Head of caudate nucleus (tissue), 42 donors: ENCODE results near the gene MME.

Source experiments
- DNase-seq, 42 donors: peaks; one replicate each; pipeline versions ENCODE4 v3.0.0 to v3.0.0-alpha.2; 2020 to 2021; ENCODE audit warnings: mixed read lengths in 7 of 42
- intact Hi-C: fragments of 100-400 bp; cut with DNase I; formaldehyde crosslinking; loops from one replicate; pipeline ENCODE4 v1.15.0; 2022

The MME gene

GRCh38 chr3:155218462-155218861, 138.3 kb downstream of the MME start:
- intact Hi-C loops, result no loop called here
- DNase-seq, result no peak

DNA sequence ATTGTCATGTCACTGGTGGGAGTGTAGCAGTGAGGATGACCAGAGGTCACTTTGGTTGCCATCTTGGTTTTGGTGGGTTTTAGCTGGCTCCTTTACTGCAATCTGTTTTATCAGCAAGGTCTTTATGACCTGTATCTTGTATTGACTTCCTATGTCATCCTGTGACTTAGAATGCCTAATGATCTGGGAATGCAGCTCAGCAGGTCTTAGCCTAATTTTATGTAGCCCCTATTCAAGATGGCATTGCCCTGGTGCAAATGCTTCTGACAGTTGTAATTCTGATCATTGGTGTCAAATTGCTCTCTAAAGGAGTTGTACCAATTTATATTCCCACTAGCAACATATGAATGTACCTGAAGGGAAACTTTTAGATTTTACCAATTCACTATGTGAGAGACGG, 139.0 kb downstream of the MME start:
- no peak for DNase-seq
- intact Hi-C loops, result no loop called here

- intact Hi-C loops, result no loop called here
- DNase-seq, result no peak
Measured at GRCh38 chr3:155225417-155225816, 145.3 kb downstream of the MME start.

- no peak for DNase-seq
- intact Hi-C loops, result no loop called here
Measured at GRCh38 chr3:155227141-155227540, 147.0 kb downstream of the MME start.

DNA sequence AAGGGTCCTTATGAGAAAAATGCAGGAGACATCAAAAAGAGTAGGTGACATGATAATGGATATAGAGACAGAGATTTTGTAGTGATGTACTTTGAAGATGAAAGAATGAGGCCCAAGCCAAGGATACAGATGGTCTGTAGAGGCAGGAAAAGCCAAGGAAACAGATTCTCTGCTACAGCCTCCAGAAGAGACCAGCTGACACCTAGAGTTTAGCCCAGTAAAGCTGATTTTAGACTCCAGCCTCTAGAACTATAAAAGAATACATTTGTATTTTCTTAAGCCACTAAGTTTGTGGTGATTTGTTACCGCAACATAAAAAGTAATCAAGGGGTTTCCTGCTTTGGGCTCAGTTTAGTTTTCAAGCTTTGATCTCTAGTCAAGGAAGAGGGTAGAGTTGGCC, 148.6 kb downstream of the MME start:
- DNase-seq, result no peak
- intact Hi-C loops, result no loop called here

DNA sequence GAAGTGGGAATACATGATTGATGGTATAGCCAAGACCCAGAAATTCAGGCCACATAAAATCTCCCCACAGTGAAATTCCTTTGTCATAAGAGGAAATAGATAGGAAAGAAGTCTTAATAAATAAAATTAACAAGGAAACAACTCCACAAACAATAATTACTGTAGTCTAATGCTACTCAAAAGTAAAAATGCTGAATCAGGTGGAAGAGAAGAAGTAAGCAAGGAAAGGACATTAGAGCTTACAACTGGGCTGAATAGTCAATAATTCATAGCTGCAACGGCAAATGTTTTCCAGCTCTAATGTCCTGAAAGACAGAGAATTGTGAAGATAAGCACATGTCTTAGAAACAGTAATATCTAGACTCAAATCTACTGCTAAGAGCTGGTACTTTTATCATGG, 149.0 kb downstream of the MME start:
- intact Hi-C loops, result no loop called here
- DNase-seq, result no peak

- intact Hi-C loops, result no loop called here
- DNase-seq, result no peak
Measured at GRCh38 chr3:155230382-155230781, 150.3 kb downstream of the MME start.

GRCh38 chr3:155231792-155232191, 151.7 kb downstream of the MME start:
- intact Hi-C loops, result no loop called here

GRCh38 chr3:155232605-155233004, 152.5 kb downstream of the MME start:
- DNase-seq, result no peak
- intact Hi-C loops, result no loop called here

More at GRCh38 chr3:155231792-155232191, 151.7 kb downstream of the MME start:
- DNase-seq, result no peak

DNA sequence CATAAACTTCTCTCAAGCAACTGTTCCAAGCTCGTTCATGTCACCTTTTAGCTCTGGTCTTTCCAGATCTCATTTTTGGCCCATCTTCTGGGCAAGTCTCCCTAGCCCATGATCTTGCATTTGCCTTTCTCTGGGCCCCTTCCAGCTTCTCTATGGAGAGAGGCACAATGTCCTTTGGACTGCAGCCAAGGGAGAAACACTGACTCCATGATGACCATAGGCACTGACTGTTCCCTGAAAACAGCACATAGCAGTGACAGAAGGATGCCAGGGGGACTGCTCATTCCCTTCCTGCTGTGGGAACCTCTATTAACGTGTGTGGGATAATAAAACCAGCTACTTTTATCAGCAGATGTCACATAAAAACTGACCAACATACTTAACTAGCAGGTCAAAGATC, 153.1 kb downstream of the MME start:
- DNase-seq, result peak in 16 of 42 donors; percentile 8 to 50 (median 21)
- intact Hi-C loops, result no loop called here
